ENCODE data around the gene RILP.

RILP gene

GRCh38 chr17:1646199-1646875, 3.3 kb downstream of the RILP start:
- no peak for DNase-seq

- DNase-seq: no peak
Observed at GRCh38 chr17:1645207-1646171, 4.2 kb downstream of the RILP start, which contains the start of gene SCARF1. TSS of gene SCARF1 (minus strand) at chr17:1645732. CDS start at chr17:1645697, 35 bp downstream.

GRCh38 chr17:1644493-1645206, 5.0 kb downstream of the RILP start:
- DNase-seq: no peak

GRCh38 chr17:1643999-1644492, 5.6 kb downstream of the RILP start:
- no peak for DNase-seq

- peak; percentile 86 for DNase-seq
Observed at GRCh38 chr17:1643293-1643998, 6.2 kb downstream of the RILP start.

GRCh38 chr17:1641065-1641403, 8.6 kb downstream of the RILP start:
- no peak for DNase-seq

- DNase-seq: no peak
Observed at GRCh38 chr17:1640329-1641064, 9.2 kb downstream of the RILP start.

GRCh38 chr17:1639549-1640180, 10.0 kb downstream of the RILP start:
- no peak for DNase-seq

GRCh38 chr17:1638624-1639300, 10.9 kb downstream of the RILP start:
- DNase-seq: no peak

- no peak for DNase-seq
Observed at GRCh38 chr17:1638171-1638590, 11.5 kb downstream of the RILP start.

- no peak for DNase-seq
Observed at GRCh38 chr17:1636732-1637285, 12.9 kb downstream of the RILP start.

- DNase-seq: no peak
Observed at GRCh38 chr17:1635675-1636465, 13.8 kb downstream of the RILP start.

- DNase-seq: no peak
Observed at GRCh38 chr17:1634841-1635650, 14.6 kb downstream of the RILP start.

- peak; percentile 67 for DNase-seq
Observed at GRCh38 chr17:1630662-1631061, 19.0 kb downstream of the RILP start.

GRCh38 chr17:1629504-1630310, 20.0 kb downstream of the RILP start:
- DNase-seq: peak; percentile 67

GRCh38 chr17:1628856-1629503, 20.7 kb downstream of the RILP start:
- peak; percentile 91 for DNase-seq
